Inflammatory macrophage treated with lipopolysaccharide for 1 hour (primary cell): ENCODE results near the gene NT5C.

Experiments used
- DNase-seq, 2 donors: peaks; one replicate each; pipeline ENCODE4 v3.0.0-alpha.2; 2020 to 2022

NT5C gene

DNA sequence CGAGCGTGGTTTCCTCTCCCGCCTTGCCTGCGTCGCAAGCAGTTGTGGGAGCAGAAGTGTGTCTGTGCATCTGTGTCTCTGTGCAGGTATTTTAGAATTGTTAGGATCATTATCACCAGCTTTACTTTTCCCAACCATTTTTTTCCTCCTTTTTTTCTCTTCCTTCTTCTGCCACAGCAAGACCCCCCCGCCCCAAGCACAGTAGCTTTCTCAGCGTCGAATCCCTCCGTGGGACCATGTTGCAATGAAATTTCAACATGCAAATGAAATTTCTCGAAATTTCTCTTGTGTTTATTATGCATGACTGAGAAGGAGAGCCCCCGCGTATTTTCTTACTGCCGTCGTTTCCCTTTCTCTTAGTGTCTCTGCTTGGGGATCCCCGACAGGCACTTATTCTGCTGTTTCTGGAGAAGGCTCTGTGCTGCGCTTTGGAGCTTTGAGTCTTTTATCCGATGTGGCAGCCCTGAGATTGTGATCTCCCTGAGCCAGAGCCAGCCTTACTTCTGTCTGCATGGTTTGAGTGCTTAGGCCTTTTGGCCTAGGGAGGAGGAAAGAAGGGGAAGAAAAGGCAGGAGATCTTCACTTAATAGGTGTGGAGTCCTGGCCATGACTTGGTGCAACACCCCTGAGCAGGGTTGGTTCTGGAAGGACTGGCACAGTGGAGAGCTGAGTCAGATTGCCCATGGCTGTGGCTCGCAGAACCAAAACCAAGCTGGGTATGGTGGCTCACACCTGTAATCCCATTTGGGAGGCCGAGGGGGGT, 16.8 kb downstream of the NT5C start:
- peak; percentile 53 to 67 for DNase-seq

GRCh38 chr17:75113798-75114551, 17.6 kb downstream of the NT5C start:
- peak; percentile 80 to 94 for DNase-seq

DNA sequence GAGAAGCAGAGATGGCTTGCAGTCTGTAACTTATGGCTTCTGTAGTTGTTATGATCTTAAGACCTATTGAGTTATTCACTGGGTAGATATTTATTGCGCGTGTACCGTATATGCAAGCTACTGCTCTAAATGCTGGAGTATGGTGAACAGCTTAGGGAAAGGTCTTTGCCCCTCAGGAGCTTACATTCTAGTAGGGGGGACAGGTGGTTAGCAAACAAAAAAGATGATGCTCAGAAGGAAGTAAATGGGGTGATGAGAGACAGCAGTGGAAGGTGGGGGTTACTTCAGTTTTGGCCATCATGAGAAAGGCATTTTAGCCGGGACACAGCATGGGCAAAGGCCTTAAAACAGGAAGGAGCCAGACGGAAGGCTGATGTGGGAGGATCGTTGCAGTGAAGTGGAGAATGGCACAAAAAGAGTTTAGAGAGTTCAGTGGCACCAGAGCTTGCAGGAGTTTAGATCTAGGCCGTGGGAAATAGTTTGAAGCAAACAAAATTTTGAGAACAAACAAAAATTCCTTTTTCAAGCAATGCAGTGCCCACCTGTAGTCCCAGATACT, 19.7 kb downstream of the NT5C start:
- peak; percentile 38 to 47 for DNase-seq

- peak in 1 of 2 donors; percentile 12 for DNase-seq
Observed at GRCh38 chr17:75110234-75110937, 21.2 kb downstream of the NT5C start.

- DNase-seq, result peak; percentile 77 to 90
Observed at GRCh38 chr17:75109407-75110233, 21.9 kb downstream of the NT5C start, which contains the start of gene ARMC7. Gene ARMC7 (plus strand): TSS chr17:75109969. CDS start chr17:75110289, 320 bp downstream.

DNA sequence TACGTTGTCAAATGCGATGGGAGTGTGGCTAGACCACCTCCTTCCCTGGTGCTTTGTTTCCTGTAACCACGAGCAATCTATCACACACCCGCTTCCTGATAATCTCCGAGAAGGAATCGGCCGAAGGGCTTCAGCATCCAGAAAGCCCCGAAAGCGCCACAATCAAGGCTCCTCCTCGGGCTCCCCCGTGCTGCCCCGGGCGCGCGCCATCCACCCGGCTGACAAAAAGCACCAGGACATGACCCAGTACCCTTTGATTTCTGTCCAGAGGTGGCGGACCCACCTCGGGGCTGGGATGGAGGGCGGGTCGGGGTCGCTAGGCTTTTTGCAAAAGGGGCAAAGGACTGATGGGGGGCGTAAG, 22.5 kb downstream of the NT5C start:
- DNase-seq, result peak in 1 of 2 donors; percentile 13

DNA sequence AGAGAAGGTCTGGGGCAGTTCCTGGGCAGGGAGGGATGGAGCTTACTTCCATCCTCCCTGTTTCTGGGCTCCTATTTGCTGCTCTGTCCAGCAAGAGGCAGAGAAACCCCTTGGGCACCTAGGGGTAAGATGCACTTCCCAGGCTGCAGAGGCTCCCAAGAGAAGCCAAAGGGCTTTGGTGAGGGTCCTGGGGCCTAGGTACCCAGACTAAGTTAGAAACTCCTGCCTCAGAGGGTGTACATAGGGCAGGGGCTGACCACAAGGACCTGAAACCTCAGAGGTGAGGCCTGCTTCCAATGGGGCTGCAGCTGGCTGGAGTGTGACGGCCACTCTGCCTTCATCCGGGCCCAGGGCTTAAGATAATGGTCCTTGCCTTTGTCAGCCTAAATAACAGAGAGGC, 23.3 kb downstream of the NT5C start:
- DNase-seq, result no peak

- DNase-seq, result peak in 1 of 2 donors; percentile 12
Observed at GRCh38 chr17:75105126-75106080, 26.1 kb downstream of the NT5C start.

DNA sequence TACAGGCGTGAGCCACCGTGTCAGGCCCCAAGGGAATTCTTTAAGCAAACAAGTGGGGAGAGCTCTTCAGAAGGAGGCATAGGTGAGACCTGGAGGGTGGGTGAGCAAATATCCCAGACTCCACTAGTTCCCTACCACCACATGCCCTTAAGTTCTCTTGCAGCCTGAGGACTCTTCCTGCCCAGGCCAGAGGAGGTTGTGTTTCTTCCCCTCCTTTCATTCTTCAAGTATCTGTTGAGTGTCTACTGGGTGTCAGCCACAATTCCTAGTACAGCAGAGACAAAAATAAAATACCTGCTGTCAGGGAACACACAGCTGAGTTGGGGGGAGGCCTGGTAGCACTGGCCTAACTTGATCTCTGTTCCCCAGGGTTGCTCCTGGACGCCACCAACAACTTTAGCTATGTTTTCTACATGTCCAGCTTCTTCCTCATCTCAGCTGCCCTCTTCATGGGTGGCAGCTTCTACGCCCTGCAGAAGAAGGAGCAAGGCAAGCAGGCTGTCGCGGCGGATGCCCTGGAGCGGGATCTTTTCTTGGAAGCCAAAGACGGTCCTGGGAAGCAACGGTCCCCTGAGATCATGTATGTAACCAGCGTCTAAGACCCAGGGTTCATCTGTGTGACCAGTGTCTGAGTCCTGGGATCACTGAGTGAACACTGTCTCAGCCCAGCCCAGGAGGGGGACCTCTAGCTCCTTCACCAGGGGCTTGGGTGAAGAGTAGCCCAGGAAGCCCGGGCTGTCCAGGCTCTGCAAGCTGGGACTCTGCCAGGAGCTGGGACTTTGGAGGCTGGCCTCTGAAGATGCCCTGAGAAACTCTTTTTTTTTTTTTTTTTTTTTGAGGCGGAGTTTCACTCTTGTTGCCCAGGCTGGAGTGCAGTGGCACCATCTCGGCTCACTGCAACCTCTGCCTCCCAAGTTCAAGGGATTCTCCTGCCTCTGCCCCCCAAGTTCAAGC, 27.7 kb downstream of the NT5C start:
- DNase-seq, result no peak

DNA sequence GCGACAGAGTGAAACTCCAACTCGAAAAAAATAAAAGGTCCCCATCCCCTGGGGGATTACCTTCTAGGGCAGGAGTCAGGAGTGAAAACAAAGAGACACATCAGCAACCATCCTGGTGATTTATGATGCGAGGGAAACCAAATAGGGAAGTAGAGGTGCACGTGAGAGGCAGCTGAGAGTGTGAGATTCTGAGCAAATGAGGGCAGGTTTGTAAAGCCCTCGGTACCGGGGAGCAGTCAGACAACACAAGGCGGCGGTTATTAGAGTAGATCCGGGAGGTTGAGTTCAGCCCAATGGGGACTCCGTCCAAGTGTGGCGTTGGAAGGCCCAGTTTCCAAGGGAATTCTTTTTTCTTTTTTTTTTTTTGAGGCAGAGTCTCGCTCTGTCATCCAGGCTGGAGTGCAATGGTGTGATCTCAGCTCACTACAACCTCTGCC, 29.1 kb downstream of the NT5C start:
- DNase-seq, result peak in 1 of 2 donors; percentile 70

DNA sequence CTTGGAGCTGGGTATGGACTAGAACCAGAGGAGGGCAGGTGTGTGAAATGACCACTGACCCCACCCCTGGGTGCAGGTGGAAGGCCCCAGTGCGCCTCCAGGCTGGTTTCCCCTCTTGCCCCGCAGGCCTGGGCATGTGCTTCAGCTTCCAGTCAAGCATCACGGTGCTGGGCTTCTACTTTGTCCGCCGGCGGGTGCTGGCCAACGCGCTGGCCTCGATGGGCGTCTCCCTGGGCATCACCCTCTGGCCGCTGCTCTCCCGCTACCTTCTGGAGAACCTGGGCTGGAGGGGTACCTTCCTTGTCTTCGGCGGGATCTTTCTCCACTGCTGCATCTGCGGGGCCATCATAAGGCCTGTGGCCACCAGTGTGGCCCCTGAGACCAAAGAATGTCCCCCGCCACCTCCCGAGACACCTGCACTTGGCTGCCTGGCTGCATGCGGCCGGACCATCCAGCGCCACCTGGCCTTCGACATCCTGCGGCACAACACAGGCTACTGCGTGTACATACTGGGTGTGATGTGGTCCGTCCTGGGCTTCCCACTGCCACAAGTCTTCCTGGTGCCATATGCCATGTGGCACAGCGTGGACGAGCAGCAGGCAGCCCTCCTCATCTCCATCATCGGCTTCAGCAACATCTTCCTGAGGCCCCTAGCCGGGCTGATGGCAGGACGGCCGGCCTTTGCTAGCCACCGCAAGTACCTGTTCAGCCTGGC, 31.5 kb downstream of the NT5C start:
- DNase-seq, result no peak

DNA sequence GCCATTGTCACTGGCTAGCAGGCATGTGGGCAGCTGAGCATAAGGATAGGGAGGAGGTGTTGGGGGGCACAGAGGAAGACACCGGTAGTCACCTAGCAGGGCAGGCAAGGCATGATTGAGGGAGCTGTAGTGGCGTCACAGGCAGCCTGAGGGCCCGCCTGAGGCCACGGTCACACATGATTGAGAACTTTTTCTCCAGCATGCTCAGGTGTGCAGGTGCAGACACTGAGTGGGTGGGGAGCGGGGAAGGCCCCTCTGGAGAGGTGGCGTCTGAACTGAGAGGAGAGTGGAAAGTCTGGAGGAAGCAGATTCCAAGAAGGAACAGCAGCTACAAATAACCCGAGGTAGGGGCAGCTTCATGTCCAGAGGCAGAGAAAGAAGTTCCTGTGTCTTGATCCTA, 32.7 kb downstream of the NT5C start:
- no peak for DNase-seq

- DNase-seq, result no peak
Observed at GRCh38 chr17:75097865-75098264, 33.7 kb downstream of the NT5C start.

DNA sequence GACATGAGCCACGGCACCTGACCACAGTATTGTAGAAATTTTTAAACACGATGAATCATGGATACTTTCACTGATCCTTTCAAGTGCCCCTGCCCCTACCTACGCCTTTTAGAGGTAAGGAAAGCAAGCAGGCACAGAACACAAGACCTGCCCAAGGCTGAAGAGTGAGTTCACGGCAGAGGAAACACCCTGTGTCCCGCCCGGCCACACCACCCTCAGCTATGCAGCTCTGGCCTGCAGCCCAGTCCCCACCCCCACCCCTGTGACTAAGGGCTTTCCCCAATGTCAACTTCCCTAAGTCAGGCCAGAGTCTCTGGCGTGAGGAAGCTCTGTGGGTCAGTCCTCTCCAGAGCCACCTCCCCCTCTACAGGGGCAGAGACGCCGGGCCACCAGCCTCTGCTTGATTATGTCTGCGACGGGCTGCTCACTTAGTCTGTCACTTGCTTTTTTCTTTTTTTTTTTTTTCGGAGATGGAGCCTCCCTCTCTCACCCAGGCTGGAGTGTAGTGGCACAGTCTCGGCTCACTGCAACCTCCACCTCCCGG, 35.4 kb downstream of the NT5C start:
- DNase-seq, result peak; percentile 91 to 93

DNA sequence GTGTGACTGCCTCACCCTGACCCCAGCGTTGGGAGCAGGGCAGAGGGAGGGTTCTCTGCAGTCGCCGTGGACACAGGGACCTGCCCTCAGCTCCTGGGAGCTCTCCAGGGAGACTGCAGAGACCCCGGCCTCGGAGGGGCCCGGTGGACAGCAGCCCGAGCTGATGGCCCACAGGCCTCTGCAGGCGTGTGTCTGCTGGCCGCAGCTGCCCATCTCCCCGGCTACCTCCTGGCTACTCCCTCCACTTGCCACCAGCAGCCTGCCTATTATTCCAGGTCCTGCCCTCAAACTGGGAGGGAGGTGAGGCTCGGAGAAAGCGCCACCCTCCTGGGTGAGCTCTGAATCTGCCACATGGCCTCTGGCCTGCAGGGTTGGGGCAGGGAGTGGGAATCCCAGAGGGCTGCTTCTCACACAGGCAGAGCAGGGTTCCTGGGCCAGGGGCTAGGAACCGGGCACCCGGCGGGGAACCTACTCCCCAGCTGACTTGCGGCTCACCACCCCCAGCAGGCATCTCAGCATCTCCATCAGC, 36.6 kb downstream of the NT5C start:
- no peak for DNase-seq

GRCh38 chr17:75093548-75094158, 37.9 kb downstream of the NT5C start:
- DNase-seq, result no peak

GRCh38 chr17:75091855-75092327, 39.7 kb downstream of the NT5C start:
- no peak for DNase-seq
